Spleen (tissue), 11 donors: Measurements from ENCODE around the gene CTNNBL1. TPM values are rescaled to one million over a fixed set of nuclear protein-coding genes. Genes with fewer than 3 reads are reported as not detected.

Experiments
- DNase-seq: peaks from one replicate; pipeline ENCODE4 v3.0.0-alpha.2; 2020
- H3K27ac ChIP-seq, 8 donors: fragments of 200-600 bp; sonication (generic) in 7 of 8; 1 replicate in 4 of 8; 2 replicates in 4 of 8; pipeline versions ENCODE4 v1.5.0 to v1.8.0; 2016 to 2021; ENCODE audit warnings: inconsistent platforms in 4 of 8, mild to moderate bottlenecking in 4 of 8, moderate library complexity in 1 of 8
- H3K27me3 ChIP-seq, 7 donors: fragments of 200-600 bp; sonication (generic) in 6 of 7; replicated peaks in 1 of 7; 1 replicate in 4 of 7; 2 replicates in 3 of 7; pipeline versions ENCODE4 v1.5.0 to v1.8.0; 2016 to 2021; ENCODE audit warnings: inconsistent platforms in 3 of 7, mild to moderate bottlenecking in 1 of 7
- H3K36me3 ChIP-seq, 6 donors: fragments of 200-600 bp; sonication (generic) in 5 of 6; 1 replicate in 4 of 6; 2 replicates in 2 of 6; pipeline versions ENCODE4 v1.5.0 to v1.8.0; 2016 to 2021; ENCODE audit warnings: inconsistent platforms in 2 of 6
- H3K4me1 ChIP-seq, 6 donors: fragments of 200-600 bp; sonication (generic) in 5 of 6; 1 replicate in 3 of 6; 2 replicates in 3 of 6; pipeline versions ENCODE4 v1.5.0 to v1.8.0; 2016 to 2021; ENCODE audit warnings: inconsistent platforms in 3 of 6
- H3K4me3 ChIP-seq, 8 donors: fragments of 200-600 bp; sonication (generic) in 7 of 8; 1 replicate in 4 of 8; 2 replicates in 4 of 8; pipeline versions ENCODE4 v1.5.0 to v1.8.0; 2016 to 2021; ENCODE audit warnings: inconsistent platforms in 4 of 8, mild to moderate bottlenecking in 4 of 8, moderate library complexity in 2 of 8
- H3K9me3 ChIP-seq, 8 donors: fragments of 200-600 bp; sonication (generic) in 7 of 8; 1 replicate in 4 of 8; 2 replicates in 4 of 8; pipeline versions ENCODE4 v1.5.0 to v1.8.0; 2016 to 2021; ENCODE audit warnings: inconsistent platforms in 4 of 8
- CTCF ChIP-seq, 11 experiments: fragments of 200-600 bp in 7 of 11; fragments of 450-650 bp in 4 of 11; sonication (generic) in 4 of 11; IDR thresholded peaks in 8 of 11; conservative IDR thresholded peaks in 3 of 11; 1 replicate in 7 of 11; 2 replicates in 4 of 11; pipeline versions ENCODE4 v1.4.0 to v1.8.0; 2016 to 2021; ENCODE audit warnings: antibody characterized with exemption in 11 of 11, inconsistent platforms in 4 of 11, mild to moderate bottlenecking in 1 of 11
- POLR2A ChIP-seq, 3 donors: fragments of 450-650 bp; IDR thresholded peaks; one replicate each; pipeline ENCODE4 v1.5.1; 2017; ENCODE audit warnings: antibody characterized with exemption in 3 of 3, mild to moderate bottlenecking in 1 of 3
- POLR2AphosphoS5 ChIP-seq, 3 donors: sonication (generic); formaldehyde crosslinking; IDR thresholded peaks; one replicate each; pipeline ENCODE4 v1.5.1; 2017; ENCODE audit warnings: antibody characterized with exemption in 3 of 3
- WGBS, 5 donors: extraction: QIAGEN DNeasy Blood & Tissue Kit in 3 of 5; methylation state at CpG; one replicate each; pipeline versions ENCODE4 v1.1.5 to v1.1.7; 2013 to 2018; 5-methylcytosine and 5-hydroxymethylcytosine counted together
- intact Hi-C: fragments of 100-400 bp; cut with DNase I; formaldehyde crosslinking; loops from one replicate; pipeline ENCODE4 v1.15.0; 2023; ENCODE audit warnings: low total_unique reads
- polyA plus RNA-seq, 3 donors: library from polyadenylated mRNA; stranded (reverse); fragments of 200-250 nt; gene quantifications; one replicate each; pipeline ENCODE4 v1.2.1, GENCODE V29; 2013
- total RNA-seq, 7 donors: library from RNA; depleted of rRNA in 3 of 7; stranded (reverse); fragments of >200 nt in 3 of 7; fragmentation: NEBNext Ultra II Directional in 4 of 7; extraction: Animal tissue kit (Norgen Biotek cat#: 25700) in 4 of 7; gene quantifications; one replicate each; pipeline versions ENCODE4 v1.1.0 to v1.2.1, GENCODE V29; 2016 to 2021
- donor health status: healthy with polysubstance abuse.
- donor health status: DM: no; HTN: no; CAD: no; lungs with moderate emphysema.
- donor health status: DM: no; HTN: no; CAD: no.
- donor health status: Bipolar disorder and iron deficiency.
- donor health status: healthy.
- donor health status: DM: no; HTN: no; CAD: no.
- donor health status: DM: yes; HTN: yes; CAD: no.

Gene CTNNBL1
- total and polyA plus RNA-seq, 10 donors, result 46.5 to 135 (median 82.9) TPM

GRCh38 chr20:37670351-37670791, 23.5 kb upstream of the CTNNBL1 start:
- TF ChIP-seq POLR2A (IDR thresholded peaks at IDR 0.05) (no peak), CTCF (IDR thresholded peaks at IDR 0.05 in 8 of 11, conservative IDR thresholded peaks at IDR 0.05 in 3 of 11) (no peak), POLR2AphosphoS5 (IDR thresholded peaks at IDR 0.05) (peak in 1 of 3 donors; percentile 55)
- intact Hi-C loops, result no loop called here
- Histone ChIP-seq H3K27ac (no peak overlapping the region), H3K4me3 (peak overlapping the region in 3 of 8 donors; percentile 9 to 37 (median 11)), H3K9me3 (peaks cover 0 to 9% (median 2%) of the 10 kb centered on the region in 8 donors), H3K4me1 (peaks cover 0 to 14% (median 4%) of the 10 kb centered on the region in 6 donors), H3K36me3 (no peaks in the 10 kb centered on the region), H3K27me3 (peaks cover 0 to 48% (median 0%) of the 10 kb centered on the region in 7 donors)
- WGBS, 5 donors, result 38 to 60% (median 49%) methylated on average over 18 of the region's 18 CpGs
- no peak for DNase-seq

- 92 to 99% (median 97%) methylated on average over 3 of the region's 3 CpGs for WGBS, 5 donors
- no peaks in the 10 kb centered on the region for H3K36me3 ChIP-seq
- no peak overlapping the region for H3K27ac ChIP-seq
- TF ChIP-seq POLR2A (IDR thresholded peaks at IDR 0.05), result no peak
- TF ChIP-seq POLR2AphosphoS5 (IDR thresholded peaks at IDR 0.05), result no peak
- TF ChIP-seq CTCF (IDR thresholded peaks at IDR 0.05 in 8 of 11, conservative IDR thresholded peaks at IDR 0.05 in 3 of 11), result no peak
- intact Hi-C loops, result no loop called here
- H3K4me3 ChIP-seq, result no peak overlapping the region
- no peaks in the 10 kb centered on the region for H3K9me3 ChIP-seq
- no peak for DNase-seq
- H3K27me3 ChIP-seq, result peaks cover 0 to 48% (median 0%) of the 10 kb centered on the region in 7 donors
- peaks cover 0 to 14% (median 4%) of the 10 kb centered on the region in 6 donors for H3K4me1 ChIP-seq
Measured at GRCh38 chr20:37672143-37672542, 21.7 kb upstream of the CTNNBL1 start.

GRCh38 chr20:37673444-37673843, 20.4 kb upstream of the CTNNBL1 start:
- Histone ChIP-seq H3K9me3 (no peaks in the 10 kb centered on the region), H3K4me1 (peaks cover 0 to 14% (median 4%) of the 10 kb centered on the region in 6 donors), H3K27me3 (peaks cover 0 to 47% (median 0%) of the 10 kb centered on the region in 7 donors), H3K4me3 (no peak overlapping the region), H3K36me3 (no peaks in the 10 kb centered on the region), H3K27ac (no peak overlapping the region)
- intact Hi-C loops, result no loop called here
- TF ChIP-seq POLR2AphosphoS5 (IDR thresholded peaks at IDR 0.05), result no peak
- TF ChIP-seq CTCF (IDR thresholded peaks at IDR 0.05 in 8 of 11, conservative IDR thresholded peaks at IDR 0.05 in 3 of 11), result no peak
- TF ChIP-seq POLR2A (IDR thresholded peaks at IDR 0.05), result no peak
- WGBS, 5 donors, result 50 to 89% (median 73%) methylated on average over 1 of the region's 1 CpG
- no peak for DNase-seq

GRCh38 chr20:37676440-37676839, 17.4 kb upstream of the CTNNBL1 start:
- Histone ChIP-seq H3K4me3 (no peak overlapping the region), H3K4me1 (no peaks in the 10 kb centered on the region), H3K36me3 (no peaks in the 10 kb centered on the region), H3K27ac (no peak overlapping the region), H3K9me3 (no peaks in the 10 kb centered on the region), H3K27me3 (peaks cover 0 to 42% (median 0%) of the 10 kb centered on the region in 7 donors)
- TF ChIP-seq CTCF (IDR thresholded peaks at IDR 0.05 in 8 of 11, conservative IDR thresholded peaks at IDR 0.05 in 3 of 11) (no peak), POLR2A (IDR thresholded peaks at IDR 0.05) (no peak), POLR2AphosphoS5 (IDR thresholded peaks at IDR 0.05) (no peak)
- 73 to 82% (median 82%) methylated on average over 7 of the region's 7 CpGs for WGBS, 5 donors
- DNase-seq, result no peak
- intact Hi-C loops, result no loop called here
